H1 (cell line): Measurements from ENCODE around the gene GRP. TPM values are rescaled to one million over a fixed set of nuclear protein-coding genes. Genes with fewer than 3 reads are reported as not detected.

Experiments used
- BRCA1 ChIP-seq: IDR thresholded peaks from 2 replicates; pipeline ENCODE4 v1.6.1; 2012; ENCODE audit warnings: low read depth, low read length, improper control_type of control experiment
- CHD7 ChIP-seq: fragments of 300-600 bp; sonication (generic); IDR thresholded peaks from 2 replicates; pipeline ENCODE4 v1.7.1; 2012; ENCODE audit warnings: low read length, moderate library complexity, mild to moderate bottlenecking, inconsistent platforms; ENCODE audit not compliant: insufficient replicate concordance
- JUND ChIP-seq: IDR thresholded peaks from 2 replicates; pipeline ENCODE4 v1.6.1; 2011; ENCODE audit warnings: mild to moderate bottlenecking, improper control_type of control experiment, low read length
- KDM4A ChIP-seq: IDR thresholded peaks from one replicate; pipeline ENCODE4 v1.7.1; 2012; ENCODE audit warnings: low read depth, mild to moderate bottlenecking, moderate library complexity, low read length, inconsistent platforms; ENCODE audit not compliant: severe bottlenecking
- MAX ChIP-seq: IDR thresholded peaks from 2 replicates; pipeline ENCODE4 v1.6.1; 2012; ENCODE audit warnings: inconsistent platforms
- RBBP5 ChIP-seq: IDR thresholded peaks from 2 replicates; pipeline ENCODE4 v1.7.1; 2012; ENCODE audit warnings: low read depth, mild to moderate bottlenecking, inconsistent platforms, low read length, moderate library complexity, borderline replicate concordance
- RFX5 ChIP-seq: IDR thresholded peaks from 2 replicates; pipeline ENCODE4 v1.6.1; 2011; ENCODE audit warnings: low read depth, low read length, improper control_type of control experiment, borderline replicate concordance
- polyA plus RNA-seq, 7 experiments: library from polyadenylated mRNA; depleted of rRNA in 3 of 7; stranded (reverse) in 5 of 7; unstranded in 2 of 7; fragments of >200 nt in 5 of 7; fragments of 200-250 nt in 2 of 7; gene quantifications; 1 replicate in 5 of 7; 2 replicates in 1 of 7; 4 replicates in 1 of 7; pipeline versions ENCODE4 v1.2.1 to v1.2.3, GENCODE V29; 2011 to 2013; ENCODE audit warnings: missing spikeins in 2 of 7, mixed read lengths in 2 of 7
- total RNA-seq: library from RNA; stranded (reverse); fragmentation: NEBNext Ultra II Directional; extraction: Animal tissue kit (Norgen Biotek cat#: 25700); gene quantifications from 2 replicates; pipeline ENCODE4 v1.2.1, GENCODE V29; 2021
- TF ChIP-seq, protein P1 (sequence below): IDR thresholded peaks from 2 replicates; pipeline ENCODE4 v1.6.1; 2012; ENCODE audit warnings: inconsistent platforms

Gene GRP
- total and polyA plus RNA-seq, 2 of the 8 experiments (the other 6 are each of a cell fraction or from before 2014, with no cell fraction given): not detected

DNA sequence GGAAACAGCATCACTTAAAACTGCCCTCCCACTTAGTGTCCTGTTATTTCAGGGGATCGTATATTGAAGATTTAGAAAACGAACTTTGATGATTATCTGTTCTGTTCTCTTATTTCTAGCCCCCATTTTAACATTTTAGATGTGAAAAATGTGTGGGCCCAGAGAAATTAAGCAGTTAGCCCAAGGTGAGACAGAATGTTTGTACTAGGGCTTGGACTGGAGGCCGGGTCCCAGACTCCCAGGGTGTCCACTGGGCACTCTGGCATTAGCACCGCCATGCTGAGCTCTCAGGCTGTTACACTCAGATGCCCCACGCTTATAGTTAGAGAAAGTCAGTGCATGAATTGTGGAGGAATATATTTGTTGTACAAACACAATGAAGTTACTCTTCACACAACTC, 58.8 kb downstream of the GRP start (continued):
- TF ChIP-seq CHD7: no peak
- no peak for TF ChIP-seq KDM4A
- TF ChIP-seq RBBP5: no peak
- no peak for TF ChIP-seq MAX
- TF ChIP-seq, protein P1, sequence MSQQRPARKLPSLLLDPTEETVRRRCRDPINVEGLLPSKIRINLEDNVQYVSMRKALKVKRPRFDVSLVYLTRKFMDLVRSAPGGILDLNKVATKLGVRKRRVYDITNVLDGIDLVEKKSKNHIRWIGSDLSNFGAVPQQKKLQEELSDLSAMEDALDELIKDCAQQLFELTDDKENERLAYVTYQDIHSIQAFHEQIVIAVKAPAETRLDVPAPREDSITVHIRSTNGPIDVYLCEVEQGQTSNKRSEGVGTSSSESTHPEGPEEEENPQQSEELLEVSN: no peak
- no peak for TF ChIP-seq BRCA1
- no peak for TF ChIP-seq RFX5
- no peak for TF ChIP-seq JUND
